Chondrocyte (in vitro differentiated cells): Measurements from ENCODE around the gene SAP30L. TPM values are rescaled to one million over a fixed set of nuclear protein-coding genes. Genes with fewer than 3 reads are reported as not detected.

Source experiments
- DNase-seq: peaks from one replicate; pipeline ENCODE4 v3.0.0; 2021; ENCODE audit warnings: mixed read lengths, low spot score
- H3K27ac Mint-ChIP-seq: one replicate; pipeline ENCODE4 v1.8.0; 2021; ENCODE audit warnings: mild to moderate bottlenecking, moderate library complexity, mixed read lengths; ENCODE audit not compliant: unreplicated experiment
- H3K27me3 Mint-ChIP-seq: 2 replicates; pipeline ENCODE4 v1.8.0; 2021; ENCODE audit warnings: low read depth, mixed read lengths
- H3K36me3 Mint-ChIP-seq: 2 replicates; pipeline ENCODE4 v1.8.0; 2021; ENCODE audit warnings: low read depth, mixed read lengths
- H3K4me1 Mint-ChIP-seq: 2 replicates; pipeline ENCODE4 v1.8.0; 2021; ENCODE audit warnings: low read depth, mild to moderate bottlenecking, mixed read lengths
- H3K4me3 Mint-ChIP-seq: one replicate; pipeline ENCODE4 v1.8.0; 2021; ENCODE audit warnings: mild to moderate bottlenecking, moderate library complexity, mixed read lengths; ENCODE audit not compliant: unreplicated experiment
- H3K9me3 Mint-ChIP-seq: 2 replicates; pipeline ENCODE4 v1.8.0; 2021; ENCODE audit warnings: low read depth, mixed read lengths
- CTCF ChIP-seq: fragments of 200-600 bp; sonication (generic); IDR thresholded peaks from 2 replicates; pipeline ENCODE4 v1.5.0; 2021; ENCODE audit warnings: antibody characterized with exemption, mild to moderate bottlenecking, moderate library complexity
- total RNA-seq: library from RNA; stranded (reverse); gene quantifications from 3 replicates; pipeline ENCODE4 v1.2.1, GENCODE V29; 2021

SAP30L gene
- total RNA-seq, 1 donor from 2014 or later: 33.8 TPM

- Mint-ChIP-seq H3K4me1 (peaks cover 25% of the 10 kb centered on the region), H3K9me3 (no peaks in the 10 kb centered on the region), H3K4me3 (no peak overlapping the region), H3K27ac (peak overlapping the region; percentile 60), H3K36me3 (peaks cover 17% of the 10 kb centered on the region), H3K27me3 (no peaks in the 10 kb centered on the region)
- TF ChIP-seq CTCF: no peak
- no peak for DNase-seq
These were observed 43.9 kb upstream of the SAP30L start for GRCh38 chr5:154401931-154402330.

GRCh38 chr5:154402611-154403010 is 43.2 kb upstream of the SAP30L start:
- DNase-seq: no peak
- no peak overlapping the region for H3K4me3 Mint-ChIP-seq
- H3K36me3 Mint-ChIP-seq: peaks cover 17% of the 10 kb centered on the region
- H3K4me1 Mint-ChIP-seq: peaks cover 25% of the 10 kb centered on the region
- no peak for TF ChIP-seq CTCF
- no peaks in the 10 kb centered on the region for H3K9me3 Mint-ChIP-seq
- no peaks in the 10 kb centered on the region for H3K27me3 Mint-ChIP-seq
- H3K27ac Mint-ChIP-seq: peak overlapping the region; percentile 1

GRCh38 chr5:154403234-154403633 is 42.6 kb upstream of the SAP30L start:
- Mint-ChIP-seq H3K4me3 (no peak overlapping the region), H3K36me3 (peaks cover 15% of the 10 kb centered on the region), H3K27me3 (no peaks in the 10 kb centered on the region), H3K4me1 (peaks cover 25% of the 10 kb centered on the region), H3K27ac (peak overlapping the region; percentile 70), H3K9me3 (no peaks in the 10 kb centered on the region)
- TF ChIP-seq CTCF: no peak
- DNase-seq: no peak

- Mint-ChIP-seq H3K27me3 (no peaks in the 10 kb centered on the region), H3K27ac (no peak overlapping the region), H3K9me3 (no peaks in the 10 kb centered on the region), H3K4me3 (no peak overlapping the region), H3K4me1 (peaks cover 25% of the 10 kb centered on the region), H3K36me3 (peaks cover 11% of the 10 kb centered on the region)
- no peak for DNase-seq
- TF ChIP-seq CTCF: no peak
These were observed 41.9 kb upstream of the SAP30L start for GRCh38 chr5:154403776-154404387.

GRCh38 chr5:154405078-154405792 is 40.6 kb upstream of the SAP30L start:
- no peaks in the 10 kb centered on the region for H3K9me3 Mint-ChIP-seq
- H3K36me3 Mint-ChIP-seq: peaks cover 11% of the 10 kb centered on the region
- no peaks in the 10 kb centered on the region for H3K27me3 Mint-ChIP-seq
- no peak for DNase-seq
- peaks cover 25% of the 10 kb centered on the region for H3K4me1 Mint-ChIP-seq
- peak overlapping the region; percentile 69 for H3K4me3 Mint-ChIP-seq
- peak overlapping the region; percentile 70 for H3K27ac Mint-ChIP-seq
- TF ChIP-seq CTCF: peak; percentile 99
